GM18508 (cell line): ENCODE measurements around the gene C11orf58.

Experiments
- ATAC-seq: cut with Tn5 transposase; IDR thresholded peaks from one replicate; pipeline ENCODE4 v1.9.1; 2021; ENCODE audit warnings: moderate number of reproducible peaks; ENCODE audit not compliant: insufficient read depth, unreplicated experiment

C11orf58 gene

DNA sequence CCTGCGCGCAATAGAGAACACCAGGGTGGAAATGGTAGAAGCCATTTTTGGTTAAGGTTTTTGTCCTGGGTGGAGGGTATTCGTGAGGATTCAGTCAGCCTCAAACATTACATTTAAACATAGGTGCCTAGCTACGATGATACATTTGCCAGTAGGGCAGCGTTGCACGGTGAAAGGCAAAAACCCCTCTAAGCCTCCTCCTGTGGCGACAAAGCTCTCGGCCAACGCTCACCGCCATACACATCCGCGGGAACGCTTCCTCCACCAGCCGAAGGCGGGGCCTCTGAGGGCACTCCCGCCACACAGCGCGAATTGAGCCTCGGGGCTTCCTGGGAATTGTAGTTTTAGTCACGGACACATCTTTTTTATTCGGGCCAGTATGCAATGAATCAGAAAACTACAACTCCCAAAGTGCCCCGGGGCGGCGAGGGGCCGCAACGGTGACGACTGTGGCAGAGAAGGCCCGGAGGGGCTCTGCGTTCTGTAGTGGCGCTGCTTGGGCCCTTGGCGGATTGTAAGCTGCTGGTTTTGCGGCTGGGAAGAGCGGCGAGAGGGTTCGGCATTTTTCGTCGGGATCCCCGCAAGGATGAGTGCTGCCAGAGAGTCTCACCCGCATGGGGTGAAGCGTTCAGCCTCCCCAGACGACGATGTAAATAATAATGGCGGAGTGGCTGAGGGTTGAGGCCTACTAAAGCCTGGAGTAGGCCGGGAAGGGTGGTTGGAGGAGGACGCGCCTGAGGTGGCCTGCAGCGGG, at the start of gene C11orf58:
C11orf58 (plus strand) TSS at position 455 of the 754 bp plus-strand sequence; CDS start at position 587, 132 bp downstream.
- ATAC-seq: peak; percentile 96

DNA sequence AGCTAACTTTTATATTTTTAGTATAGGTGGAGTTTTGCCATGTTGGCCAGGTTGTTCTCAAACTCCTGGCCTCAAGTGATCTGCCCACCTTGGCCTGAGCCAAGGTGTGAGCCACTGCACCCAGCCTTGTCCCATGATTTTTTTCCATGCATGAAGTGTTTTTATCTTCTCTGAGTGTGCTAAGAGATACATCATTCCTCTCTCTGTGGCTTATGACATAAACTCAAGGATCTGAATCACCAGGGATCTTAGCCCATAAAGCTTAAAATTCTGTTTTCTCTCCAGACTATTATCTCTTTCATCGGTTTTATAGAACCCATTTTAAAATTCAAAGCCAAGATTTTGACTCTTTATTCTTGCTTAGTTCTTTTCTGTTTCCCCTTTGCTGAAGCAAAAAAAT, 48.4 kb upstream of the C11orf58 start:
- ATAC-seq: no peak

DNA sequence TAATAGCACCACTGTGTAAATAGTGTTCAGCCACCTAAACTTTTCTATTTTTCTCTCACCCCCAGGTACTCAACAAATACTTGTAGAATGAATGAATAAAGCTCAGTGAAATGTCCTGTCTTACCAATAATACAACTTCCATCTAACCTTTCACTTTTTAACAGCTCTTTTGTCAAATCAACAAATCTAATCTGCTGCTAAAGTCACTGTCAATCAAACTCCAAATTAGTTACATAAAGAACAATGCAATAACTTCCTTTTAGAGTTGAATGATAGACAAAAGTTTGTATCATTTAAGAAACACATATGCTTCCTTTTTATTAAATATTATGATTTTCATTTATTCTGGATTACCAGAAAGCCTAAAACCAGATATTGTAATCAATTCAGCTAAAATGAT, 34.7 kb upstream of the C11orf58 start:
- no peak for ATAC-seq

DNA sequence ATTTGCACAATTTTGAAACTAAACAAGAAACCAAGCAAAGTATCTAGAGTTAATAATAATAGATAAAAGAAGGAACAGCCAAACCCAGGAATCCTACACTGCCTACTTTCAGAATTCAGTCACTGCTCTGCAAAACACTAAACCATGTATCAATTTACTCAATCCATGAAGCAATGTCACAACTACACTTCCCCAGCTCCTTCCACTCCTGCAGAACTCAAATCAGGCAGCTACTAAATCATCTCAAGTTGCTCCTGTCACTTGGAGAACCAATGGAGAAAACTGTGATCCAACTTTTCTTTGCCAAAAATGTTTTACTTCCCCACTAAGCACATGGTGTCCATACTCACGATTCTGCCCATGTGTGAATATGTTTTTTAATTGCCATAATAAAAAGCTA, 24.9 kb upstream of the C11orf58 start:
- no peak for ATAC-seq

DNA sequence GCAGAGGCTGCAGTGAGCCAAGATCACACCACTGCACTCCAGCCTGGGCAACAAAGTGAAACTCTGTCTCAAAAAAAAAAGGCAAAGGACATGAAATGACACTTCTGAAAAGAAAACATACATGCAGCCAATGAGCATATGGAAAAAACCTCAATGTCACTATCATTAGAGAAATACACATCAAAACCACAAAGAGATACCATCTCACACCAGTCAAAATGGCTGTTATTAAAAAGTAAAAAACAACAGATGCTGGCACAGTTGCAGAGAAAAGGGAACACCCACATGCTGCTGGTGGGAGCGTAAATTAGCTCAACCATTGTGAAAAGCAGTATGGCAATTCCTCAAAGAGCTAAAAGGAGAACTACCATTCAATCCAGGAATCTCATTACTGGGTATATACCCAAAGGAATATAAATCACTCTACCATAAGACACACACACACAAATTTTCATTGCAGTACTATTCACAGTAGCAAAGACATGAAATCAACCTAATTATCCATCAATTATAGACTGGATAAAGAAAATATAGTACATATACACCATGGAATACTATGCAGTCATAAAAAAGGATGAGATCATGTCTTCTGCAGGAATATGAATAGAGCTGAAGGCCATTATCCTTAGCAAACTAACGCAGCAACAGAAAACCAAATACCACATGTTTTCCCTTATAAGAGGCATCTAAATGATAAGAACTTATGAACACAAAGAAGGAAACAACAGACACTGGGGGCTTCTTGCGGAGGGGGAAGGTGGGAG, 15.7 kb upstream of the C11orf58 start:
- ATAC-seq: no peak

DNA sequence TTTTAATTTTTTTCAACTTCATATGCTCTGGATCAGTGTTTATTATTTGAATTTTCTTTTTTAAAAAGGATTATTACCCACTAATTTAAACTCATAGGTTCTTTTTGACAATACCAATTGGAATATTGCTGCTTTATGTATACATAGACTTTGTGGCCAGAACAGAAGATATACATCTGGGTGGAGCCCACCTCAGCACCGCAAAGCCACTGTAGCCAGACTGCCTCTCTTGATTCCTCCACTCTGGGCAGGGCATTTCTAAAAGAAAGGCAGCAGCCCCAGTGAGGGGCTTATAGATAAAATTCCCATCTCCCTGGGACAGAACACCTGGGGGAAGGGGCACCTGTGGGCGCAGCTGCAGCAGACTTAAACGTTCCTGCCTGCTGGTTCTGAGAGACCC, 10.6 kb upstream of the C11orf58 start:
- no peak for ATAC-seq

DNA sequence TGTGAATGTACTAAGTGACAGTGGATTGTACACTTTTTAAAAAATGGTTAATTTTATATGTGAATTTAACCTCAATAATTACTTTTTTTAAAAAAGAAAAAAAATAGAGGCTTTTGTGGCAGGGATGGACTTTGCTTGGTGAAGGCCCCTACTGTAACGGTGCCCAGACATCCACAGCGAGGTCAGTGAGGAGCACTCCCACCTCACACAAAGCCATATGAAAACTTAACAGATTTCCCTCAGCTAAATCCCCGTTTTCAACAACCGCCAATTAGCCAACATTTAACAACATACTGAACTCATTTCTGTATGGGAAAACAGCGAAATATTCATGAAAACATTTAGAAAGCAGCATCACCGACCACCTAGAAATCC, 642 bp upstream of the C11orf58 start:
- peak; percentile 10 for ATAC-seq

DNA sequence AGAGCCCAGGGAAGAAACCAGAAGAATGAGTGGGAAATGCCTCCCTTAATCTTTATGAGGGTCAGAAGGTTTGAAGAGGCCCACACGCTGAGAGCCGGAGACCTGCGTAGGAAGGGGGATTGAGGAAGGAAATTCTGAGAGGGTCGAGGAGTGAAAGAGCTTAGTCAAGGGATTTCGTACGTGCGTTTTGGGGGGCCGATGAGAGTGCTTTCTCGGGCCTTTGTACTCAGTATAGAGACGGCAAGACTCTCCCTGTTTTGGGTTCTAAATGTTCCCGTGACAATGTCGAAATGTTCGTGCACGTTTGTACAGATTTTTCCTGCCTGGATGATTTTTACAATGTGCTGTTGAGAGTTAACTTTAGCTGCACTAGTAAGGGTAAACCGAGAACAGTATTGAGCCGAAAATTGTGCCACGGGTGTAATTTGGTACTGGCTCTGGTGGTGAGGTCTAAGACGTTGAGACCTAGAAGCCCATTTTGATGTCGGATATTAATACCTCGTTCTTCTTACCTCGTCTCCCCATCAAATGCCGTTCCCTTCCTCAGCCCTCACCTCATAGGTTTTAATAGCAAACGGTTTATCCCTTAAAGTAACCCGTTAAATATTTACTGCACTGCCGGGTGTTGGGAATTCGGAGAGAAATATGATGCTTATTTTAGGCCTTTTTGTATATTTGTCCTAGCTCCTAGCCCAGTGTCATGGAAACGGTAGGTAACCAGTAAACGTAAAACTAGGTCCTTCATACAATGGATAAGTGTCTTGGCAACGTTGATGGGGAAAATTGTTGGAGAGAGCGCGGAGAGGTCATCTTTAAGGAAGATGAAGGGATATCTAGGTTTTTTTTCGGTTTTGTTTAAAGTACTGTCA, 734 bp downstream of the C11orf58 start:
- ATAC-seq: peak; percentile 1

DNA sequence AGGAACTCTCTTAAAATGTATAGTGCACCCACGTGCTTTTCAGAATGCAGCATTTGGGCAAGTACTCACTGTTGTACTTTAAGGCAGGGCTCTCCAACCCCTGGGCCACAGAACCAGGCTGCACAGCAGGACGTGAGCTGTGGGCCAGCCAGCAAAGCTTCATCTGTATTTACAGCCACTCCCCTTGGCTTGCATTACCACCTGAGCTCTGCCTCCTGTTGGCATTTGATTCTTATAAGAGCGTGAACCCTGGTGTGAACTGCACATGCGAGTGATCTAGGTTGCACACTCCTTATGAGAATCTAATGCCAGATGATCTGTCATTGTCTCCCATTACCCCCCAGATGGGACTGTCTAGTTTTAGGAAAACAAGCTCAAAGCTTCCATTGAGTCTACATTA, 3.0 kb downstream of the C11orf58 start:
- no peak for ATAC-seq

DNA sequence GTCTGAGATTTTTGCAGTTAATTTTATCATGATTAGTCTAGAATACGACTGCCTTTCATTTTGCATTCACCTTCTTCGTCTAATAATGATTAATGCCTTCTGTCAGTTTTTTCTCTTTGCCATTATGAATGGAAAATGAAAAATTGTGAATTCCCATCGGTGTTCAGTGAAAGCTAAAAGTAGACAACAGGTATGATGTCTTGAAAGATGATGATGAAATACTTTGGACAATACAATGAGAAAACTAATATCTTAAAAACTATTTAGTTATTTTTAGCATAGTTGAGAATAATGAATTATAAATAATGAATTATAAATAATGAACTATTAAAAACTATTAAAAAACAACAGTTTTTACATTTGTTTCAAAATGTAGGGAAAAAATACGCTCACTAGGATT, 5.0 kb downstream of the C11orf58 start:
- ATAC-seq: no peak

DNA sequence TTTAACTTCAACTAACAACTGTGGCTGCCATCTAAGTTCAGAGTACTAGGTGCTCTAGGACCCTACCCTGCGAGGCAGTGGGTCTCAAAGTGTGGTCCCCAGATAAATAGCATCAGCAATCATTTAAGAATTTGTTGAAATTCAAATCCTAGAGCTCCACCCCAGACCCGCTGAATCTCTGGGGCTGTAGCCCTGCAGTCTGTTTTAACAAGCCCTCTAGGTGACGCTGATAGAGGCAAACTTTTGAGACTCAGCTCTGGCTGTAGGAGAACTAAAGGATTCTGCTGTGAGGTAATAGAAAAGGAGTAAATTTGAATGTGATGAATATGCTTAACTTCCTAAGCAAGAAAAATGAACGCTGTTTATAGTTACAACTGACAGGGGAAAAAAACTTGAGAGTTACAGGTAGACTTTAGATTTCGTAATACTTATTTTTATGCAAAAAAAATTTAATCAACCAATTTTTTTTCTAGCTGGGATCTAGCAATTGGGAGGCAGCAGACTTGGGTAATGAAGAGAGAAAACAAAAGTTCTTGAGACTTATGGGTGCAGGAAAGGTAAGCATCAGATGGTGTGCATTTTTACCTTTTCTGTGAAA, 5.8 kb downstream of the C11orf58 start:
- ATAC-seq: no peak

DNA sequence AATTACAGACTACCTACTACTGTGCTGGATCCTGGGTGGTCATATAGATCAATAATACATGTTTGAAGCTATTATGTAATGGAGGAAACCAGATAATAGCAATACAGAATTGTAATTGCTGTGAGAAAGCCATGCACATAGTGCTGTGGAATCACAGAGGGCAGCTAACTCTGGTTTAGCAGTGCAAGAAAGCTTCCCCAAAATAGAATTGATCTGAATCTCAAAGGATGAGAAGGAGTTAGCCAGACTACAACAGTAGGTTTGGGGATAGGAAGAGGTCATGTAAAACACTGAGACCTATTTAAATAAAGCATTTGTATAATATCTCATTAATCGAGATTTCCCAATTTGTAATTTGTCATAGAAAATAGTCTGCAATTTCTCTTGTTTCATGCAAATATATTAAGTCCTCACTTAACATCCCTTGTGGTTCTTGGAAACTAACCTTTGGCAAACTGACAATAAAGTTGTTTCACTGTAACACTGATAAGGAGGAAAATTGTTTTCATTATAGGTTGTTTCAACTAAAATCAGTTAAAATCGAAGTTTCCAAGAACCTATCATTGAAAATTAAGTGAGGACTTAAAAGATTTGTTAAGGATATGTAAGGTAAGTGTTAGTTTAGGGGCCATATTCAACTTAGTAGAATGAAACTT, 7.6 kb downstream of the C11orf58 start:
- ATAC-seq: no peak

DNA sequence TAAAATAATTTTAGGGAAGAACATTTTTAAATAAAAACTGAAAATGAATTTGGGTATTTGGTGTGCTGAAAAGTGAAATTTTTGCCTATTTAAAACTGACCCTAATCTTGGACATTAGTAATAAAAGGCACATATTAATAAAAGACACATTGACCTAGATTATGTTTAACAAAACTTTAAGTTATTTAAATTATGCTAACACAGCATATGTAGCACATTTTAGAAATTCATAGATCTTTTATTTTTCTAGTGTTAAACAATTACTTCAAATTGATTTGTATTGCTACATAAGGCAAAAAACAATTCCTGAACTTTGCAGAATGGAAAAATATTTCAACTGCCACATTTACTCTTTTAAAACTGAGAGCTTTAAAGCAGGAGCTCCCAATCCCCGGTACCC, 10.6 kb downstream of the C11orf58 start:
- ATAC-seq: no peak

DNA sequence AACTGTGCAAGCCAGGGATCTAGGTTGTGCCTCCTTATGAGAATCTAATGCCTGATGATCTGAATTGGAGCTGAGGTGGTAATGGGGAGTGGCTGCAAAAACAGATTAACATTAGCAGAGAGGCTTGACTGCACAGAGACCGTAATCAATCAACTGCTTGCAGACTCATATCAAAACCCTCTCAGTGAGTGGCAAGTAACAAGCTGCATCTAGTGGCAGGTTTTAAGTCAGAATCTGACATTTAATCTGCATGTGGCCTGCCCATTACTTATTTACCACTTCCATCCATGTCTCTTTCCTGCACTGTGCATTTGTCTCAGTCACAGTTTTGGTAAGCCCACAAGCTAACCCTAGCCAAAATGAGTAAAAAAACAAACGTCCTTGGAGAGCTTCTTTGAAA, 11.2 kb downstream of the C11orf58 start:
- ATAC-seq: no peak

DNA sequence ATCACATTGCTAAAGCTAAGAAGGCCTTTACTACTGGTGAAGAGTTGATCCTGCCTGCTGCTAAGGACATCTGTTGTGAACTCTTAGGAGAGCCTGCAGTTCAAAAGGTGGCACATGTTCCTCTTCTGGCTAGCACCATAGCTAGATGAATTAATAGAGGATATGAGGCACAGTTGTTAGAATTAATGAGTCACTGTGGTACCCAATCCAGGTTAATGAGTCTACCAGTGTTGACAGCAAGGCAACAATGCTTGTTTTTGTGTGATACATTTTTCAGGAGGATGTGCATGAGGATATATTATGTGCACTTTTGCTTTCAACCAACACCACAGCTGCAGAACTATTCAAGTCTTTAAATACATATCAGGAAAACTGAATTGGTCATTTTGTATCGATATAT, 12.0 kb downstream of the C11orf58 start:
- ATAC-seq: no peak

DNA sequence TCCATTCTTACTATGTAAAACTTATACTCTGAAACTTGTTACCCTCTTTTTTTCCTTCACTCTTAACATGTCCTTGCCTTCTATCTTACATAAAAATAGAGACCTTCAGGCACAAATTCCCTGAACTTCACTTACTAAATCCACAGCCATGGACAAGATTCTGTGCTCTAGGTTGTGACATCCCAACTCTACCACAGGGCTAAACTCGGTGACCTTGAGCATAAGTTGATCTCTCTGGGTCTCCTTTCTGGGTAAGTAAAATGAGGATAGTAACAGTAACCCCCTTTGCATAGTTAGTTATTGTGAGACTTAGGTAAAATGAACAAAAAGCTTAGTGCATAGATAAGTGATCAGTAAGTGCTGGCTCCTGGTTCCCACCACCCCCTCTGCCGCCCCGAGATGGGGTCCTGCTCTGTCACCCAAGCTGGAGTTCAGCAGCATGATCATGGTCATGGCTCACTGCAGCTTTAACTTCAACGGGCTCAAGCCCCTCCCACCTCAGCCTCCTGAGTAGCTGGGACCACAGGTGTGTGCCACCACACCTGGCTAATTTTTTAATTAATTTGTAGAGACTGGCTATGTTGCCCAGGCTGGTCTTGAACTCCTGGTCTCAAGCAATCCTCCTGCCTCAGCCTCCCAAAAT, 20.1 kb downstream of the C11orf58 start:
- no peak for ATAC-seq

DNA sequence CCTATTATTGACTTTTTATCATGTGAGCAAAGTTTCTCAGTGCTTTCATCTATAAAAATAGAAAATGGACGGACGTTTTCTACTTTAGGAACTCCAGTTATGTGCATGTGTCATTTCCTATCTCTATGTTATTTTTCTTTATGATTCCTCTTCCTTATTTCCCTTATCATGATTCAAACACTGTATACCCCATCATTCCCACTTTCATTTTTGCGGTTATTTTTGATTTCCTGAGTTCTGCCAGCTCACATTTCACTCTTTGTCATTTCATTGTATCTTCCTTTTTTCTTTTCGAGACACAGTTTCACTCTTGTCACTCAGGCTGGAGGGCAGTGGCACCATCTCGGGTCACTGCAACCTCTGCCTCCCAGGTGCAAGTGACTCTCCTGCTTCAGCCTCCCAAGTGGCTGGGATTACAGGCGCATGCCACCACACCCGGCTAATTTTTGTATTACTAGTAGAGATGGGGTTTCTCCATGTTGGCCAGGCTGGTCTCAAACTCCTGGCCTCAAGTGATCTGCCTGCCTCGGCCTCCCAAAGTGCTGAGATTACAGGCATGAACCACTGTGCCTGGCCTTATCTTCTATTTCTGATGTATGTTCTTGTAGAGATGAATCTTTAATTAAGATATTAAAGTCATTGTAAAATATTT, 21.5 kb downstream of the C11orf58 start:
- no peak for ATAC-seq

DNA sequence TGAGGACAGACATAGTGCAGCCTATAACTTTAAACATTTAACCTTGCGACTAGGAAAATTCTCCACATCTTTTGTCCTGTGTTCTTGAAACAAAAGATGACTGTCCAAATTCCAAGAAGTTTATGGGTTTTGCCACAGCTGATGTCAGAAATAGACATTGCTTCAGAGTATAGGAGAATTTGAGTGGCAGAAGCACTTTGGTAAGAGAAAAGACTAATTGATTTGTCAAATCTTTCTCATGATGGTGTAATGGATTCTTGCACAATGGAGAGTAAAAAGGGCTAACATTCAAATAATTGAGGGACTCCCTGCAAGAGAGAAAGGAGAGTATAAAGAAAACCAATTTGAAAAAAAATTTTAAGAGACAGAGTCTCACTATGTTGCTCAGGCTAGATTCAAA, 25.3 kb downstream of the C11orf58 start:
- ATAC-seq: no peak

DNA sequence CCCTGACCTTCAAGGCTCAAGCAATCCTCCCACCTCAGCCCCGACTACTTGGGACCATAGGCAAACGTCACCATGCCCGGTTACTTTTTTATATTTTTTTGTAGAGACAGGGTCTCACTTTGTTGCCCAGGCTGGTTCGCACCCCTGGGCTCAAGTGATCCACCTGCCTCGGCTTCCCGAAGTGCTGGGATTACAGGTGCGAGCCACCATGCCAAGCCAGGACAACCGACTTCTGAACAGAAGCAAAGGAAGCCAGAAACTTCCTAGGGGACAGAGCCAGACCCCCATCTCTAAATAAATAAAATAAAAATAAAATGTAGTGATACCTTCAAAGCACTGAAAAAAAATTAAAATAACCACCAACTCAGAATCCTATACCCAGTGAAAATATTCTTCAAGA, 26.4 kb downstream of the C11orf58 start:
- no peak for ATAC-seq
